ENCODE data around the gene NLRP12. TPM values are rescaled to one million over a fixed set of nuclear protein-coding genes. Genes with fewer than 3 reads are reported as not detected.

Gene NLRP12
- total and polyA plus RNA-seq, 10 of the 15 experiments (the other 5 are each of a cell fraction or from before 2014, with no cell fraction given), result not detected

GRCh38 chr19:53780506-53780905, 43.6 kb downstream of the NLRP12 start:
- POLR2A ChIA-PET, result no interaction called here
- TF ChIP-seq YBX1 (IDR thresholded peaks at IDR 0.05), result no peak
- no peak for TF ChIP-seq RUNX3 (IDR thresholded peaks at IDR 0.05; ENCODE audit: low read length)
- no peak for TF ChIP-seq CBX3 (IDR thresholded peaks at IDR 0.05; ENCODE audit: borderline replicate concordance, low read depth)
- TF ChIP-seq NFYA (IDR thresholded peaks at IDR 0.05; ENCODE audit: borderline replicate concordance, low read depth, low read length), result no peak
- no peak for TF ChIP-seq SREBF2 (IDR thresholded peaks at IDR 0.05; ENCODE audit: low read length)
- TF ChIP-seq SIX5 (IDR thresholded peaks at IDR 0.05; ENCODE audit: low read depth, low read length, severe bottlenecking), result no peak
- no peak for TF ChIP-seq ATF7 (IDR thresholded peaks at IDR 0.05; ENCODE audit: low read depth)
- no peak for TF ChIP-seq ZNF217 (IDR thresholded peaks at IDR 0.05)
- TF ChIP-seq IKZF2 (IDR thresholded peaks at IDR 0.05), result no peak
- TF ChIP-seq TAF1 (IDR thresholded peaks at IDR 0.05; ENCODE audit: borderline replicate concordance, low read depth, low read length), result no peak
- TF ChIP-seq ZBTB40 (IDR thresholded peaks at IDR 0.05; ENCODE audit: borderline replicate concordance), result no peak
- no peak for TF ChIP-seq NR2C2 (IDR thresholded peaks at IDR 0.05; ENCODE audit: borderline replicate concordance, control insufficient read depth, insufficient read length, low read depth)
- TF ChIP-seq MTA2 (IDR thresholded peaks at IDR 0.05; ENCODE audit: low read depth), result no peak
- TF ChIP-seq NRF1 (conservative IDR thresholded peaks at IDR 0.05; ENCODE audit: low read depth, low read length), result no peak
- TF ChIP-seq HDGF (IDR thresholded peaks at IDR 0.05), result no peak
- TF ChIP-seq ZNF384 (IDR thresholded peaks at IDR 0.05; ENCODE audit: borderline replicate concordance, low read depth, low read length), result no peak
- TF ChIP-seq GABPA (IDR thresholded peaks at IDR 0.05; ENCODE audit: low read depth), result no peak
- TF ChIP-seq ZNF592 (IDR thresholded peaks at IDR 0.05), result no peak
- no peak for TF ChIP-seq NR2F1 (conservative IDR thresholded peaks at IDR 0.05)

More at GRCh38 chr19:53780506-53780905, 43.6 kb downstream of the NLRP12 start:
- no peak overlapping the region for H3K27ac ChIP-seq (ENCODE audit: control insufficient read depth, insufficient read depth)
- intact Hi-C loops (cut with micrococcal nuclease; ENCODE audit: unreplicated experiment) (no loop called here), in situ Hi-C loops (cut with MboI) (no loop called here)
- no peak overlapping the region for H3K9ac ChIP-seq (ENCODE audit: control insufficient read depth, insufficient read depth, low read length)
- ATAC-seq (no peak), DNase-seq (ENCODE audit: low read depth, low spot score) (no peak), FAIRE-seq (no peak)
- H2AFZ ChIP-seq (ENCODE audit: control insufficient read depth, low read depth, low read length), result no peak overlapping the region
- H3K79me2 ChIP-seq (ENCODE audit: control insufficient read depth, insufficient read depth, low read length), result no peaks in the 10 kb centered on the region
- BruUV-seq (replicated peaks), result no TSS peak
- no peaks in the 10 kb centered on the region for H4K20me1 ChIP-seq (ENCODE audit: control insufficient read depth, insufficient read depth)
- no peak overlapping the region for H3K4me3 ChIP-seq
- no peak overlapping the region for H3K4me2 ChIP-seq (ENCODE audit: control insufficient read depth, insufficient read depth)
- ChIA-PET RAD21 (ENCODE audit: unreplicated experiment) (no interaction called here), SMC1A (ENCODE audit: uncharacterized antibody, unreplicated experiment) (no interaction called here), CTCF (interaction anchor here (1.2 kb wide), 1 partner anchor 13 kb away, joined by 3 read pairs; no protein-coding TSS in a partner anchor)
- WGBS (ENCODE audit: insufficient coverage, insufficient replicate concordance, low lambda C conversion rate, missing lambda C conversion rate), result 6% methylated on average over 1 of the region's 1 CpG
- no peaks in the 10 kb centered on the region for H3K36me3 ChIP-seq (ENCODE audit: control insufficient read depth in 2 of 2, insufficient read depth in 2 of 2, low read length in 1 of 2)
- no peaks in the 10 kb centered on the region for H3K4me1 ChIP-seq (ENCODE audit: control insufficient read depth, insufficient read depth, low read length)
- H3K27me3 ChIP-seq (replicated peaks in 1 of 2; ENCODE audit: control insufficient read depth in 2 of 2, insufficient read depth in 2 of 2, low read length in 1 of 2), result no peaks in the 10 kb centered on the region
- H3K9me3 ChIP-seq (replicated peaks; ENCODE audit: control insufficient read depth, insufficient read depth, low read length), result no peaks in the 10 kb centered on the region

All from GM12878 (cell line).